Measurements from ENCODE around the gene SSTR3. TPM values are rescaled to one million over a fixed set of nuclear protein-coding genes. Genes with fewer than 3 reads are reported as not detected.

Gene SSTR3
- total and polyA plus RNA-seq, 3 donors from 2014 or later, result 26.8 to 54.4 (median 40.1) TPM

DNA sequence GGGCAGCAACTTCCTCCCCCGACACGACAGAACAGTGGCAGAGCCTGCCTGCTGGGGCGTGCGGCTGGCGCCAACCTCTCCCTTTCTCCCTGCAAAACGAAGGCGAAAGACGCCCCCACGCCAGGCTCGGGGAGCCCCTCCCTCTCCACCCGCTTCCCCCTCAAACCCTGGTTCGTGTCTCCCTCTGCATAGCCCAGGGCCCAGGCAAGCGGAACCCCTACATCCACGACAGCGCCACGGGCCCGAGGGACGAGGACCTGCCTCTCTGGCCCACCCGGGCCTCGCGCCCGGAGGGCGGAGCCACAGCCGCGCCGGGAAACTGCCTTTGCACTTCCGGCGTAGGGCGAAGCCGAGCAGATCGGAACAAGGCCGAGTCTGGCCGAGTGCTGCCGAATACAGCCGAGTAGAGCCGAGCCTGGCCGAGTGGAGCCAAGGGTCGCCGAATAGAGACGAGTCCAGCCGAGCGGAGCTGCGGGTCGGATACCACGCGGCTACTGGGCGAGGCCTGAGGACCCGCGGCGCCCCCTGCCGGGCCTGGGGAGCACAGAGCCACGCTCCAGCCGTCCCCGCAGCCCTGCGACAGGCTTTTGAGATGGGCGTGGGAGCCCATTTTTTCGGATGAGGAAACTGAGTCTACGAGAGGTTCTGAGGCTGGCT, 13.0 kb downstream of the SSTR3 start:
- Histone ChIP-seq H3K9me3 (no peaks in the 10 kb centered on the region), H3K27me3 (no peaks in the 10 kb centered on the region), H3K36me3 (ENCODE audit: low read depth, missing control alignments) (no peaks in the 10 kb centered on the region), H3K4me1 (peaks cover 31% of the 10 kb centered on the region), H3K27ac (peak overlapping the region; percentile 77 to 94), H3K4me3 (peak overlapping the region; percentile 63 to 69)
- TF ChIP-seq, protein P1, sequence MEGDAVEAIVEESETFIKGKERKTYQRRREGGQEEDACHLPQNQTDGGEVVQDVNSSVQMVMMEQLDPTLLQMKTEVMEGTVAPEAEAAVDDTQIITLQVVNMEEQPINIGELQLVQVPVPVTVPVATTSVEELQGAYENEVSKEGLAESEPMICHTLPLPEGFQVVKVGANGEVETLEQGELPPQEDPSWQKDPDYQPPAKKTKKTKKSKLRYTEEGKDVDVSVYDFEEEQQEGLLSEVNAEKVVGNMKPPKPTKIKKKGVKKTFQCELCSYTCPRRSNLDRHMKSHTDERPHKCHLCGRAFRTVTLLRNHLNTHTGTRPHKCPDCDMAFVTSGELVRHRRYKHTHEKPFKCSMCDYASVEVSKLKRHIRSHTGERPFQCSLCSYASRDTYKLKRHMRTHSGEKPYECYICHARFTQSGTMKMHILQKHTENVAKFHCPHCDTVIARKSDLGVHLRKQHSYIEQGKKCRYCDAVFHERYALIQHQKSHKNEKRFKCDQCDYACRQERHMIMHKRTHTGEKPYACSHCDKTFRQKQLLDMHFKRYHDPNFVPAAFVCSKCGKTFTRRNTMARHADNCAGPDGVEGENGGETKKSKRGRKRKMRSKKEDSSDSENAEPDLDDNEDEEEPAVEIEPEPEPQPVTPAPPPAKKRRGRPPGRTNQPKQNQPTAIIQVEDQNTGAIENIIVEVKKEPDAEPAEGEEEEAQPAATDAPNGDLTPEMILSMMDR (IDR thresholded peaks at IDR 0.05), result peak; percentile 94 to 98 (median 95)
- peak; percentile 94 for TF ChIP-seq POLR2A (IDR thresholded peaks at IDR 0.05)
- 0% methylated on average over 3 to 34 of the region's 58 CpGs for WGBS, 2 donors
- peak; percentile 98 for DNase-seq
- intact Hi-C loops (cut with DNase I; ENCODE audit: low total_unique reads), result no loop called here

DNA sequence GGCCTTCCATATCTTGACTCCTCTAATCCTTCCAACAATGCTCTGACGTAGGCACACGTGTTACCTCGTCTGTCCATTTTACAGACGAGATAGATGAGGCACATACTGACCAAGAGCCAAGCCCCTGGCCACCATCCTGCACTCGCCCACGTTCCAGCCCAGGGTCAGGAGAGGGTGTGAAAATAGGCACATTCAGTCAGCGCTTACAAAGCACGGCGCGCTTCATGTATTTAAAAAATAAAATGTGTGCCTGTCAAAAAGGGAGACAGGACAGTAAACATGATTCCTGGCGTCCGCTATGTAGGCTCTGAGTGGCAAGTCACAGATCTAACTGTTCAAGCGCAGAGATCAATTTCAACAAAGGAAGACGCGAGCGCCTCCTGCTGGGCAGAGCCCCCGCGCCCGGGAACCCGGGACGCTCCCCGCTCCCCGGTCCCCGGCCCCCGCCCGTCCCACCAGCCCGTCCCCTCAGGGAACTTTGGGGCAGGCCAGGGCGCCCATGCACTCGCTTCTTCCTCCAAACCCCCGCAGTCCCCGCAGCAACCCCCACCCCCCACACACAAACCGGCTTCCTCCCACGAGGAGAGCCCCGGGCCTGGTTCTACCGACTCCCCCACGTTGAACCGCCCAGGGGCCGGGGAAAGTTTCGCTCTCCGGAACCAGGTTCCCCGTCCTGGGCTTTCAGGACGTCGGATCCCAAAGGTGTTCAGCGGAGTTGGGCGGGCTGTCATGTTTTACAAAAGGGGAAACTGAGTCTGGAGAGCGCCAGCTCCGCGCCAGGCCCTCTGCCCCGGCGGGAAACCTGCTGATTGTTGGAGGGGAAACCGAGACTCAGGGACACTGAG, 13.8 kb downstream of the SSTR3 start:
- peaks cover 31% of the 10 kb centered on the region for H3K4me1 ChIP-seq
- no peaks in the 10 kb centered on the region for H3K9me3 ChIP-seq
- H3K27ac ChIP-seq, result peak overlapping the region; percentile 77 to 94
- no peaks in the 10 kb centered on the region for H3K27me3 ChIP-seq
- H3K4me3 ChIP-seq, result peak overlapping the region; percentile 63 to 69
- peak; percentile 91 for DNase-seq
- TF ChIP-seq POLR2A (IDR thresholded peaks at IDR 0.05), result no peak
- TF ChIP-seq, protein P1 (IDR thresholded peaks at IDR 0.05), result peak; percentile 51 to 85 (median 58)
- H3K36me3 ChIP-seq (ENCODE audit: low read depth, missing control alignments), result no peaks in the 10 kb centered on the region
- intact Hi-C loops (cut with DNase I; ENCODE audit: low total_unique reads), result no loop called here
- 3% methylated on average over 14 to 47 of the region's 51 CpGs for WGBS, 2 donors

DNA sequence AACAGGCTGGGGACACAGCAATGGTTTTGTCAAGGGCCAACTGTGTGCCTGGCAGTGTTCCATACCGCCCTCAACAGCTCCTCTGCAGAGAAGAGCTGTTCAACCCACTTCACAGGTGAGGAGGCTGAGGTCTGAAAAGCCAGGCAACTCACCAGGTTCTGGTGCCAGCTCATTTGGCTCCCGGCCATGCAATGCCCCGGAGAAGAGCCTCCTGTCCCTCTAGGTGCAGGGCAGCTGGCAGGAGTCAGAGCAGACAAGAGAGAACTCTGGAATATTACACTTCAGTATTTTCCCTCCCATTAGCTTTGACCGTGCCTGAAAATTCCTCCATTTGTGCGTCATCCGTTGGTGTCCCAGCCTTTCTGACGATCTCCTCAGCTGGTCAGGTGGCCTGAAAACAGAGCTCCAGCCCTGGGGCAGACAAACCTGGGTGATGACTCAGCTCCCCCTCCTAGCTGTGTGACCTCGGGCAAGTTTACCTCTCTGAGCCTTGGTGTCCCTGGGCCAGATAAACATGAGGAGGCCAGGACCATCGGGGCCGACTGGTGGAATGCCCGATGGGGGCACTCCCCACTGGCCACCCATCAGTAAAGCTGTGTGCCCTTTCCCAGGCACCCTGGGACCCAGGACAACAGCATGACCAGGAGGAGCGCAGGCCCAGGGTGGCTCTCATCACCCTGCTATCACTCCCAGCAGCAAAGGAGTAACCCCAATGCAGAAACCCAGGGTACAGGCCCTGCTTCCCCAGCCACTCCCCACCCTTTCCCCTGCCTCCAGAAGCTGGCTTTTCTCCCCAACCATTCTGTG, 14.6 kb downstream of the SSTR3 start:
- H3K27ac ChIP-seq, result peak overlapping the region; percentile 77 to 94
- H3K9me3 ChIP-seq, result no peaks in the 10 kb centered on the region
- no peaks in the 10 kb centered on the region for H3K36me3 ChIP-seq (ENCODE audit: low read depth, missing control alignments)
- intact Hi-C loops (cut with DNase I; ENCODE audit: low total_unique reads), result no loop called here
- no peak overlapping the region for H3K4me3 ChIP-seq
- peak; percentile 53 for DNase-seq
- no peaks in the 10 kb centered on the region for H3K27me3 ChIP-seq
- peaks cover 31% of the 10 kb centered on the region for H3K4me1 ChIP-seq
- no peak for TF ChIP-seq POLR2A (IDR thresholded peaks at IDR 0.05)
- TF ChIP-seq, protein P1 (IDR thresholded peaks at IDR 0.05), result no peak
- WGBS, 2 donors, result 34 to 50% methylated on average over 9 to 12 of the region's 12 CpGs

DNA sequence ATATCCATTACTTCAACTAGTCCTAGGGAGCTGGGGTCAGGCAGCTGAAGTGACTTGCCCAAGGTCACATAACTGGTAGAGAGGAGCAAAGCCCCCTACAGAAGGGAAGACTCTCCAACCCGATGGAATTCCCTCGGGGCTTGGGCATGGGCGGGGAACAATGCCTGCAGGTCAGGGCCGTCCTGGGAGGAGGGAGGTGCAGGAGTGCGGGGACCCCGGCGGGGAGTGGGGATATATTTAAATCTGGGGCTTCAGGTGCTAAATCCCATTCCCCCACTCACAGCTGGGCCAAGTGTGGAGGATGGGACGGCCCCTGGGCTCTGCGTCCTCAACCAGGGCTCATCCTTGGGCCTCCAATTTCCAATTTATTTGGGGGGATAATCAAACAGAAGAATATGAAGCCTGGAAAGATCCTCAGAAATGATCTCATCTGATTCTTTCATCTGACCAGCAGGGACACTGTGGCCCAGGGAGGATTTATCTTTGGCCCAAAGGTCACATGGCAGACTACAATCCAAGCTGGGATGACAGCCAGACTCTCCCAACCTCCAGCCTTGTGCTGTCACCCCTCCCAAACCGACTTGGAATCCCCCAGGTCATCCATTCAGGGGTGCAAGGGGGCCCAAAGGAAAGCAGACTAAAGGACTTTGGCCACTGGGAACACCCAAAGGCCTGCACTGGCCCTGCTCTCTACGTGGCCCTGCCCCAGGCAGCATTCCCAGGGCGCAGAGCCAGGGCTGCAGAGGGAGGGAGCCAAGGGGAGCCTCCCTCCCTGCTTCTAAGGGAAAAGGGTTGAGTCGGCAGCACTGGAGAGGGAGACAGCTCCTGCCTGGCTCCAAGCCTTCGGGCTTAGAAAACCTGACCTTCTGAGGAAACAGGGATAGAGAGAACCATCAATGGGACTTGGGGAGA, 15.5 kb downstream of the SSTR3 start:
- H3K4me3 ChIP-seq, result no peak overlapping the region
- peak overlapping the region; percentile 77 to 94 for H3K27ac ChIP-seq
- peaks cover 31% of the 10 kb centered on the region for H3K4me1 ChIP-seq
- TF ChIP-seq POLR2A (IDR thresholded peaks at IDR 0.05), result no peak
- TF ChIP-seq, protein P1 (IDR thresholded peaks at IDR 0.05), result peak in 1 of 3 experiments; percentile 17
- 34 to 42% methylated on average over 7 to 14 of the region's 14 CpGs for WGBS, 2 donors
- H3K36me3 ChIP-seq (ENCODE audit: low read depth, missing control alignments), result no peaks in the 10 kb centered on the region
- intact Hi-C loops (cut with DNase I; ENCODE audit: low total_unique reads), result no loop called here
- peak; percentile 87 for DNase-seq
- H3K9me3 ChIP-seq, result no peaks in the 10 kb centered on the region
- no peaks in the 10 kb centered on the region for H3K27me3 ChIP-seq

All from testis (tissue), 3 donors.